ENCODE measurements around the gene BICD1.

Gene BICD1

DNA sequence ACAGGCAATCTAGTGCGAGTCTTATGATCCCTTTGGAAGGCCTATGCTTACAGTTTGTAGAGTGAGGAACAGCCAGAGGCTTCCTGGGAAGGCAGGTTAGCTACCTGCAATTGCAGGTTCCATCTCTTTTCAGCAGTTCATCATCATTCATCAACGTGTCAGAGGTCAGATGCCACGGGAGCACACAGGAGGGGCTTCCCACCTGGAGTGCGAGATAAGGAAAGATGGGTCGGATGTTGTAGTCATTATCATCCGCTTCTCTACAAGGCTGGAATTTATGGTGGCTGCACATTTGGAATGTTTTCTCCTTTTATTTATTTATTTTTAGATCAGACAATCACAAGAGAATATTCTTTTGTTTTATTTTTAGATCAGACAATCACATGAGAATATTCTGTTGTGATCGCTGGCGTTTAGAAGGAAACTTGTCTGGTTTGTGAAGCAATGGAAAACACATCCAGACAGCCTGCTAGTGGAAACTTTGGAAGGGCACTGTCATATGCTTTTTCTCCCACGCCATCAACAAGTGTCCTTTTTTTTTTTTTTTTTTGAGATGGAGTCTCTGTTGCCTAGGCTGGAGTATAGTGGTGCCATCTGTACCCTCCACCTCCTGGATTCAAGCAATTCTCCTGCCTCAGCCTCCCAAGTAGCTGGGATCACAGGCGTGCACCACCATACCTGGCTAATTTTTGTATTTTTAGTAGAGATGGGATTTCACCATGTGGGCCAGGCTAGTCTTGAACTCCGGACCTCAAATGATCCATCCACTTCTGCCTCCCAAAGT is 1.9 kb upstream of the BICD1 start:
- DNase-seq: no peak

- no peak for DNase-seq
Observed at GRCh38 chr12:32105986-32106516, 596 bp upstream of the BICD1 start.

- no peak for DNase-seq
Observed at GRCh38 chr12:32107359-32108267, 966 bp downstream of the BICD1 start.

DNA sequence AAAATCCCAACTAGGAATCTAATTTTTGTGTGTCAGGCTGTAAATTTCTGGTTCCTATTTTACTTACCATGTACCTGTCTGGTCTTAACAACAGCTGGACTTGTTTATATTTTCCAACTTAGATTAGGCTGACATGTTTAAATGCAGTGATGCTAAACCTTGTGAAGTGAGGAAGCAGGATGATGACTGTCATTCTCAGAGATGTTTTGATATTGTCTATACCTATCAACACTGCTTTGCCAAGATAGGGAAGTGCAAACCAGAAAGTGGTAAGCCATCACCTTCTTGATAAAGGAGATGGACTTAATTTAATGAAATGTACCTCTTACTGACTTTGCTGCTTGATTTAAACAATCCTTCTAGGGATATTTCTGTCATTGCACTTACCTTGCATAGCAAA is 2.1 kb downstream of the BICD1 start:
- no peak for DNase-seq

- DNase-seq: no peak
Observed at GRCh38 chr12:32110417-32110816, 3.8 kb downstream of the BICD1 start.

DNA sequence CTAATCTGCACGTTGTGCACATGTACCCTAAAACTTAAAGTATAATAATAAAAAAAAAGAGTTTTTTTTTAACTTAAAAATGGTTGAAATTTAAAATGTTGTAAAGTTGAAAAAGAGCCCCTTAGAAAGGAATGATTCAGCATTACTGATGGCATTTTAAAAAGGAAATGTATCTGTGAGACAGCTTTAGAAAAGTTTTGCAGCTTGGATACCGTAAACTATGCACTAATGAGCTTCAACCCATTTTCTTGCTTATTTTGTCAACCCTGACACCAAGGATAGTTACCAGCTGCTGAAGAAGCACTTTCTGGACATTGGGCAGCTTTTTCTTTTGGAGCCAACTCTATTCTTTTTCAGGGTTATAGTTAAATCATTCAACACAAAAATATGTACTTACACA is 4.3 kb downstream of the BICD1 start:
- DNase-seq: no peak

DNA sequence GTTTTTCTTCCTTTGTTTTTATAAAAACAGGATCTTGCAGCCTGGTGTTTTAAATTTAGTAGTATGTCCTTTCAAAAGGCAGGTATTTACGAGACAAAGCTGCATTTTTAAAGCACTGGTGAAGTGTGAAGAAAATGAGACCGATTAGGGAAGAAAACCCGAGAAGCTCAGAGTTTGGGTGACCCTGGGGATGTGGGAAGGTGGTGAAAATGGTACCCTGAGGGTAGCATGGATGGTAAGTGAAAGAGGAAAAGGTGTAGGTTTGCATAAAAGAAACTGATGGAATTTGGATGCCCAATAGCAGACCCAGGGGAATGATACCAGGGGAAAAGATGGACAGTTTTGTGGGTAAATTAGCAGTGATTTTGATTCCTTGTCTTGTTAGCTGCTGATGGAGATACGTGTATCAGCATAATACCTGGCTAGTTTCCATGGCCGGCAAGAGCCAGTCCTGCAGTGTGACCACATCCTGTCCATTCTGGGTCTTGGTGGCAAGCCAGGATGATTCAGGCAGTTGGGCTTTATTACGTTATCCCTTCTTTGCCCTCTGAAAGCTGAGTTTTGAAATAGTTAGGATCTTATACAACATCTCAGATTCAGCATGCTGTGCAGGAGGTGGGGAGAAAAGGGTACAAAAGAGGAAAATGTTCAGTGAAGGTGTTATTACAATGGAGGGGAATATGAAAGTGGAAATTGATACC is 8.9 kb downstream of the BICD1 start:
- no peak for DNase-seq

DNA sequence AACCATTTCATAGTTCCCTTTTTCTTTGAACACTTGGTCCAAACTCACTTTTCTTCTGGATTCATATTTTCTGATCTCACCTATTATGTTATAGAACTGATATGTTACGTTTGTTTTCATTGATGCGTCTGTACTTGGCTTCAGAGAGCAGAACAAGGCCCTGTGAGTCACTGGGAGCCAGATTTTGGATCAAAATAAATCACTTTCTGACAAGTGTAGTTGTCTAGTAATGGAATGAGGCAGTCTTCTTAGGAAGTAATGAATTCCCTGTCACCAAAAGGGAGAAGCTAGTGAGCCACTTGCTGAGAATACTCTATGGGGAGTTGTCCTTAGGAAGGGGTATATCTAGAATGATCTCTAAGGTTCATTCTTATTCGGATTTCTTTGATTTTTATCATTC is 10.2 kb downstream of the BICD1 start:
- no peak for DNase-seq

DNA sequence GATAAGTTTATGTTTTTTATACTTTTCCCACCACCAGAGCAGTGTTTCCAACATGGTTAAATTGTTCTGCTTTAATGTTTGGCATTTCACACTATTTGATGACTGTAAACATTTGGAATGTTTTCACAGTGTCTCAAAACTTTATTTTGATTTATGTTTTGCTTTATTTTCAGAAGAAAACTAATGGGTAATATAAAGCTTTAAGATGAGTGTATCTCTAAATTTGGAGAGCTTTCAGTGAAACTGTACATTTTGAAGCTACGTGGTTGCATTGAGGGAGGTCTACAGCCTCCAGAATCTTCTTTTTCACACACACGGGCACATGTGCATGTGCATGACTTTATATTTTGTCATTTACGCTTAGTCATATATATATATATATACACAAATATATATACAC is 10.7 kb downstream of the BICD1 start:
- DNase-seq: no peak

- no peak for DNase-seq
Observed at GRCh38 chr12:32118806-32119205, 12.2 kb downstream of the BICD1 start.

DNA sequence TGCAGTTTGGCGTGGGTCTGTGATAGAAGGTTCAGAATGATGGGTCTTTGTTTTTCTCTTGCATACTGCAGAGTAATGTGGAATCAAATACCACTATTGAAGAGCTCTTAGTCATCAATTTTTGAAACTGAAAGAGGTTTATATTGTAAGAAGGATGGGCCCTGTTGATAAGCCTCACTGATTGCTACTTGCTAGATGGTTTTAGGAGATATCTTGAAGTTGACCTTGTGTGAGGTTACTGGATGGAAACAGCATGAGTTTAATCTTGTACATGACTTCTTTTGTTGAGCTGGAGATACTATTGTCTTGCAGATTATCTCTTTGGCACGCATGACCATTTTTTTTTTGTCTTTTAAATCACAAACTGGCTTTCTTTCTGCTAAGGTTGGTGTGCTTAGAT is 13.8 kb downstream of the BICD1 start:
- DNase-seq: no peak

GRCh38 chr12:32124637-32125036 is 18.0 kb downstream of the BICD1 start:
- no peak for DNase-seq

- no peak for DNase-seq
Observed at GRCh38 chr12:32125455-32126084, 18.9 kb downstream of the BICD1 start.

GRCh38 chr12:32126720-32127119 is 20.1 kb downstream of the BICD1 start:
- DNase-seq: no peak

DNA sequence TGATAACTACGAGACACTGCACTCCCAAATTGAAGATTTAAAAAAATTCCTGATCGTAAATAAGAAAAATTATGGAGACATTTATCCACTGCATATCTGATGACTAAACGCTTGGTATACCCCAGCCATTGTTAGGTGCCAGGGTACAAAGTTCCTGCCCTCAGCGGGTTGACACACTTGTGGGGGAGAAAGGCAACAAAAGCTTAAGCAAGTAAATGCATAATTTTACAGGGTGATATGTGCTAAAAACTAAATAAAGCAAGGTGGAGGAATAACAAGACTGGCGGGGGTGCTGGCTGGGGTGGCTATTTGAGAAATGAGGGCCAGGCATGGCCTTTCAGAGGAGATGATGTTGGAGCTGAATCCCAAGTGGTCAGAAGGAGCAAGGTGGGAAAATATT is 25.0 kb downstream of the BICD1 start:
- DNase-seq: no peak

DNA sequence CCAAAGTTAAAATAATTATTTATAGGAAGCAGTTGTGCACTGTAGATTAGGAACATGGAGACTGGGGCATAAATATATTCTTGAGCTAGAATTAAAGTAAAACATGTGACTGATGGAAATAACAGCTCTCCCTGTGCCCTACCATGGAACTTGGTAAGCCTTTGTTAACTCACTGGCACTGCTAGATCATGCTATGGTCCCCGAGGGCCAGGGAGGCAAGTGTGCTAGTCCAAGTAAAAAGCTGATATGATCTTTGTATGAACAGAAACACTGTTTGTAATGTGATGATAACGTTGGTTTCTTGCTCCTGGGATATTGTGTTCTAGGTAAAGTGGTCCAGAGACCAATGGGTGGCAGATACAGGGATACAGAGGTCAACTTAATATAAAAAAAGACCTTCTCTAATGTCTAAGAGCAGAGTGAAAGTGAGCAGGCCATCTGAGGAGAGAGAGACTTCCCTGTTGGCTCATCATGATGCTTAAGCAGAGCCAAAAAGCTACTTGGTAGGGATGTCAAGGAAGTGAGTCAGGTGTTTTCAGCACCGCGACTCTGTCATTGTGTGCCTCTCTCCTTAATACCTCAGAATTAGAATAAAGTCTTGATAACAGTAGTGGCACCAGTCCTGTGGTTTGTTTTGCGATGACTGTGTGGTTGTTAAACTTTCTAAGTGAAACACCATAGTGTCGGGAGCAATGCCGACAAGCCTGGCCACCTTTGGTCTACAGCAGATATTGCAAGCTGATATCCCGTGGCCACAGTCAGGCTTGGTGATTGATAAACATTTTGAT is 27.6 kb downstream of the BICD1 start:
- DNase-seq: peak in 1 of 2 donors; percentile 11

GRCh38 chr12:32135967-32136366 is 29.3 kb downstream of the BICD1 start:
- DNase-seq: no peak

DNA sequence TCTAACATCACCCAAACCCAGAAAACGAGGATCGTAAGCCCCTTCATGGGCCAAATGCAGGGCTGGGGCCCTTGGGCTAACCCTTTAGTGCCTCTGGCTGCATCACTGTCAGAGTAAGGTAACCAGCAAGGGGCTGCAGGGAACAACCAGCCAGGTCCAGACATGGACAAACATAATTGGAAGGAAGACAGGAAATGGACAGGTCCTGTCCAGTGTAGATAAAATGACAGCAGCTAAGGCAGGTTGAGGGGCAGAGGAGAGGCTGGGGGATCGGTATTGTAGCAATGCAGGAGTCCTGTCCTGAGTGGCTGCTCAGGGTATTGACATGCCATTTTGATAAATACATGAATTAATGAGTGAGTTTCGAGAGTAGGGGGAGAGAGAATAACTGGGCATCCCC is 29.8 kb downstream of the BICD1 start:
- DNase-seq: no peak

GRCh38 chr12:32139064-32139421 is 32.4 kb downstream of the BICD1 start:
- peak; percentile 6 to 62 for DNase-seq

DNA sequence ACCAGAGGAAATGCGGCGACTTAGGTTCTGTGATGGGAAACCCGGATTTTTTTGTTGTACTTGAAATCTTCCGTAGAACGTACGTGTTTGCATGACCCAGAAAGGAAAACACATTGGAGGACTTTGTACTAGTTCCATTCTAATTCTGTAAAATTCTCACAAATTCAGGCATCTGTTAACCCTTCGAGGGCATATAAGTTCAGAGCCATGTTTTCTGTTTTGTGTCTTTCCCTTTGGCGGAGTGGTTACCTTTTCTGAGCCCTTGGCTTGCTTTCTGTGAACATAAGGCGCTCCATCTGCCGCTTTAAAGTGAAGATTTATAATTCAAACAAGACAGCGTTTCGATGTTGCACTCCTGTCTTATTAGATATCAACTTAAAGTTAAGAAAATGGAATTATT is 34.2 kb downstream of the BICD1 start:
- no peak for DNase-seq

- no peak for DNase-seq
Observed at GRCh38 chr12:32145096-32145495, 38.4 kb downstream of the BICD1 start.
